ENCODE results near the gene TLE6. TPM values are rescaled to one million over a fixed set of nuclear protein-coding genes. Genes with fewer than 3 reads are reported as not detected.

Gene TLE6
- total and polyA plus RNA-seq, 2 of the 4 experiments (the other 2 are of a cell fraction), result under 0.01 to 0.17 TPM

- no peak overlapping the region for H2BK20ac ChIP-seq (ENCODE audit: low read depth, low read length)
- H3K56ac ChIP-seq (ENCODE audit: extremely low read depth, insufficient read depth, low read length), result no peak overlapping the region
- H3K79me1 ChIP-seq (ENCODE audit: low read depth in 1 of 2, low read length in 2 of 2), result no peaks in the 10 kb centered on the region
- H4K8ac ChIP-seq (ENCODE audit: low read depth in 2 of 2, low read length in 2 of 2), result no peak overlapping the region
- no peak overlapping the region for H3K9ac ChIP-seq (ENCODE audit: low read depth, low read length)
- no peak overlapping the region for H2BK120ac ChIP-seq (ENCODE audit: low read depth, low read length)
- intact Hi-C loops (cut with micrococcal nuclease) (no loop called here), dilution Hi-C loops (cut with HindIII; ENCODE audit: low sequenced_read_pairs, unreplicated experiment) (no loop called here), in situ Hi-C loops (cut with MboI; ENCODE audit: low sequenced_read_pairs) (no loop called here)
- no peak overlapping the region for H2AFZ ChIP-seq (replicated peaks; ENCODE audit: low read length, poor library complexity)
- ChIA-PET POLR2A (ENCODE audit: unreplicated experiment) (no interaction called here), CTCF (no interaction called here)
- no TSS peak for BruUV-seq (replicated peaks)
- no peak overlapping the region for H3K14ac ChIP-seq (replicated peaks; ENCODE audit: low read depth, low read length)
- no peak overlapping the region for H3K4ac ChIP-seq (ENCODE audit: low read depth, low read length)
- no peak for ATAC-seq (ENCODE audit: low read depth)
- no peak overlapping the region for H2AK5ac ChIP-seq (ENCODE audit: low read depth, low read length)
- peaks cover 12% of the 10 kb centered on the region; the same call in 1 of the 2 replicates for H3K27me3 ChIP-seq (ENCODE audit: control insufficient read depth, insufficient read depth, low read length)
- no peak overlapping the region for H2BK15ac ChIP-seq (ENCODE audit: low read depth, low read length)
- WGBS, 2 experiments (ENCODE audit: extremely low coverage in 2 of 2, insufficient read length in 1 of 2), result no CpG with 5 or more reads among the region's 6 CpGs
- H3K4me2 ChIP-seq (ENCODE audit: low read depth, low read length), result no peak overlapping the region
- DNase-seq, result no peak
- no peak overlapping the region for H4K91ac ChIP-seq (ENCODE audit: insufficient read depth, low read depth, low read length)
- no peak overlapping the region for H2AK9ac ChIP-seq (replicated peaks; ENCODE audit: low read depth, low read length, poor library complexity)
- H3K36me3 ChIP-seq (ENCODE audit: control insufficient read depth, insufficient read depth, low read length), result no peaks in the 10 kb centered on the region
- H3K9me1 ChIP-seq (ENCODE audit: insufficient read depth, low read length), result no peaks in the 10 kb centered on the region
- H3K4me1 ChIP-seq (ENCODE audit: control insufficient read depth, insufficient read depth, low read length), result no peaks in the 10 kb centered on the region
- no peak overlapping the region for H3K18ac ChIP-seq (ENCODE audit: low read depth, low read length)
- no peak overlapping the region for H3K27ac ChIP-seq (ENCODE audit: insufficient read depth, low read length)
- no peaks in the 10 kb centered on the region for H4K20me1 ChIP-seq (ENCODE audit: insufficient read depth, low read length)
- no peak overlapping the region for H3K23ac ChIP-seq (ENCODE audit: low read depth, low read length)
- no peak overlapping the region for H2BK5ac ChIP-seq (ENCODE audit: low read depth, low read length, poor library complexity, severe bottlenecking)
- peaks cover 2% of the 10 kb centered on the region for H3K9me3 ChIP-seq (ENCODE audit: control insufficient read depth, insufficient read depth, low read length)
- no peak overlapping the region for H4K5ac ChIP-seq (ENCODE audit: low read depth, low read length)
- TF ChIP-seq RAD21 (IDR thresholded peaks at IDR 0.05; ENCODE audit: low read length), result no peak
- TF ChIP-seq POLR2A (IDR thresholded peaks at IDR 0.05; ENCODE audit: low read depth, low read length), result no peak
- TF ChIP-seq BHLHE40 (IDR thresholded peaks at IDR 0.05; ENCODE audit: low read depth, low read length), result no peak
- TF ChIP-seq CEBPB (IDR thresholded peaks at IDR 0.05; ENCODE audit: low read depth, low read length), result no peak
- TF ChIP-seq RCOR1 (IDR thresholded peaks at IDR 0.05; ENCODE audit: insufficient replicate concordance, low read length), result no peak
- TF ChIP-seq CTCF (conservative IDR thresholded peaks at IDR 0.05; ENCODE audit: low read depth, low read length), result no peak
- TF ChIP-seq RFX5 (IDR thresholded peaks at IDR 0.05; ENCODE audit: low read depth, low read length), result no peak
- no peak for TF ChIP-seq CHD1 (IDR thresholded peaks at IDR 0.05; ENCODE audit: low read depth, low read length)
- no peak for TF ChIP-seq NFE2L2 (IDR thresholded peaks at IDR 0.05; ENCODE audit: low read depth, low read length)
- no peak for TF ChIP-seq SMC3 (IDR thresholded peaks at IDR 0.05; ENCODE audit: low read depth, low read length)
- TF ChIP-seq MXI1 (IDR thresholded peaks at IDR 0.05; ENCODE audit: borderline replicate concordance, low read depth, low read length), result no peak
- no peak for TF ChIP-seq FOS (IDR thresholded peaks at IDR 0.05; ENCODE audit: low read depth, low read length)
- H3K4me3 ChIP-seq (ENCODE audit: insufficient read depth, low read depth, low read length), result no peak overlapping the region
These were observed 24.0 kb downstream of the TLE6 start for GRCh38 chr19:3001235-3001800.
